GM23338 (cell line): ENCODE results near the gene LONP1. TPM values are rescaled to one million over a fixed set of nuclear protein-coding genes. Genes with fewer than 3 reads are reported as not detected.

Source experiments
- ATAC-seq: fragments of 200-7000 bp; cut with Tn5 transposase; 3 replicates; pipeline ENCODE4 v1.9.1; 2020
- DNase-seq: peaks from one replicate; pipeline ENCODE4 v3.0.0-alpha.2; 2015; ENCODE audit warnings: low spot score
- H2AFZ ChIP-seq: fragments of 200-600 bp; sonication (generic); 2 replicates; pipeline ENCODE4 v1.8.0; 2016; ENCODE audit warnings: antibody characterized with exemption, mild to moderate bottlenecking, moderate library complexity
- H3F3A ChIP-seq: fragments of 200-600 bp; sonication (generic); replicated peaks from 2 replicates; pipeline ENCODE4 v1.8.0; 2017; ENCODE audit warnings: antibody characterized with exemption, mixed run types, low read depth
- H3K27ac ChIP-seq: fragments of 200-600 bp; sonication (generic); 2 replicates; pipeline ENCODE4 v1.6.1; 2016; ENCODE audit warnings: low read depth
- H3K27me3 ChIP-seq: fragments of 200-600 bp; sonication (generic); 2 replicates; pipeline ENCODE4 v1.8.0; 2016; ENCODE audit warnings: mild to moderate bottlenecking, mixed run types, moderate library complexity; ENCODE audit not compliant: insufficient read depth
- H3K36me3 ChIP-seq: fragments of 200-600 bp; sonication (generic); 2 replicates; pipeline ENCODE4 v1.8.0; 2016; ENCODE audit warnings: mild to moderate bottlenecking; ENCODE audit not compliant: insufficient read depth
- H3K4me1 ChIP-seq: fragments of 200-600 bp; sonication (generic); 2 replicates; pipeline ENCODE4 v1.8.0; 2016; ENCODE audit warnings: mild to moderate bottlenecking, moderate library complexity; ENCODE audit not compliant: insufficient read depth
- H3K4me2 ChIP-seq: fragments of 200-600 bp; sonication (generic); 2 replicates; pipeline ENCODE4 v1.7.1; 2017; ENCODE audit warnings: mixed run types
- H3K4me3 ChIP-seq: fragments of 200-600 bp; sonication (generic); 2 replicates; pipeline ENCODE4 v1.6.1; 2016; ENCODE audit warnings: mixed run types
- H3K79me2 ChIP-seq: fragments of 200-600 bp; sonication (generic); replicated peaks from 2 replicates; pipeline ENCODE4 v1.8.0; 2017; ENCODE audit warnings: mild to moderate bottlenecking; ENCODE audit not compliant: insufficient read depth
- H3K9me2 ChIP-seq: fragments of 200-600 bp; sonication (generic); 2 replicates; pipeline ENCODE4 v1.8.0; 2017; ENCODE audit not compliant: insufficient read depth
- H4K20me1 ChIP-seq: fragments of 200-600 bp; sonication (generic); replicated peaks from 2 replicates; pipeline ENCODE4 v1.8.0; 2017; ENCODE audit warnings: mild to moderate bottlenecking; ENCODE audit not compliant: insufficient read depth
- H3K27ac Mint-ChIP-seq: 2 replicates; pipeline ENCODE4 v1.8.0; 2020; ENCODE audit warnings: inconsistent platforms, mild to moderate bottlenecking, moderate library complexity, mixed read lengths
- H3K27me3 Mint-ChIP-seq: 3 replicates; pipeline ENCODE4 v1.8.0; 2022; ENCODE audit warnings: low read depth, mild to moderate bottlenecking, moderate library complexity, mixed read lengths, inconsistent platforms; ENCODE audit not compliant: insufficient read depth, poor library complexity
- H3K36me3 Mint-ChIP-seq: 3 replicates; pipeline ENCODE4 v1.8.0; 2021; ENCODE audit warnings: low read depth, mild to moderate bottlenecking, inconsistent platforms, moderate library complexity, mixed read lengths
- H3K4me1 Mint-ChIP-seq: 3 replicates; pipeline ENCODE4 v1.8.0; 2020; ENCODE audit warnings: mild to moderate bottlenecking, inconsistent platforms, mixed read lengths
- H3K4me3 Mint-ChIP-seq: 3 replicates; pipeline ENCODE4 v1.8.0; 2021; ENCODE audit warnings: moderate library complexity, mild to moderate bottlenecking, inconsistent platforms, mixed read lengths
- H3K9me3 Mint-ChIP-seq: 3 replicates; pipeline ENCODE4 v1.8.0; 2020; ENCODE audit warnings: moderate library complexity, mild to moderate bottlenecking, inconsistent platforms, mixed read lengths
- CREB1 ChIP-seq: fragments of 250-450 bp; sonication (Bioruptor Pico); IDR thresholded peaks from 2 replicates; pipeline ENCODE4 v1.5.0; 2020; ENCODE audit warnings: low read depth, mild to moderate bottlenecking, moderate library complexity
- EZH2 ChIP-seq: fragments of 200-600 bp; sonication (generic); IDR thresholded peaks from one replicate; pipeline ENCODE4 v1.8.0; 2017; ENCODE audit warnings: antibody characterized with exemption, mild to moderate bottlenecking, low read depth; ENCODE audit not compliant: unreplicated experiment
- REST ChIP-seq: IDR thresholded peaks from one replicate; pipeline ENCODE4 v1.6.1; 2018; ENCODE audit warnings: antibody characterized with exemption; ENCODE audit not compliant: unreplicated experiment
- ZNF462 ChIP-seq: fragments of 250-450 bp; sonication (Bioruptor Pico); IDR thresholded peaks from 2 replicates; pipeline ENCODE4 v1.5.0; 2020; ENCODE audit warnings: mild to moderate bottlenecking, moderate library complexity
- polyA plus RNA-seq: library from polyadenylated mRNA; unstranded; fragments of >200 nt; fragmentation: Nextera tagmentation; extraction: Ambion mirVana; gene quantifications from 2 replicates; pipeline ENCODE4 v1.2.1, GENCODE V29; 2016
- total RNA-seq: library from RNA; depleted of rRNA; stranded (reverse); fragments of >200 nt; shearing (Covaris generic); gene quantifications from 2 replicates; pipeline ENCODE4 v1.2.3, GENCODE V29; 2014

Gene LONP1
- total and polyA plus RNA-seq, 2 experiments from 2014 or later = 68.6 to 137 TPM

- 0 out of 2 replicates have a peak, but pooled peaks cover 4% of the 10 kb centered on the region for H3F3A ChIP-seq
- peaks cover 17% of the 10 kb centered on the region for H3K4me1 Mint-ChIP-seq
- H3K36me3 ChIP-seq = no peaks in the 10 kb centered on the region
- H2AFZ ChIP-seq = peak overlapping the region; percentile 99
- ATAC-seq (peak; percentile 1; the same call in 2 of the 3 replicates), DNase-seq (no peak)
- no peaks in the 10 kb centered on the region for H3K9me3 Mint-ChIP-seq
- H3K4me2 ChIP-seq = peak overlapping the region; percentile 95
- H3K79me2 ChIP-seq = no peaks in the 10 kb centered on the region
- peaks cover 31% of the 10 kb centered on the region for H3K27me3 Mint-ChIP-seq
- H3K36me3 Mint-ChIP-seq = no peaks in the 10 kb centered on the region; the same call in 1 of the 3 replicates
- no peaks in the 10 kb centered on the region for H3K27me3 ChIP-seq
- no peaks in the 10 kb centered on the region; the same call in none of the 2 replicates for H4K20me1 ChIP-seq
- peaks cover 7% of the 10 kb centered on the region for H3K9me2 ChIP-seq
- peak overlapping the region; percentile 89 for H3K4me3 ChIP-seq
- no peaks in the 10 kb centered on the region; the same call in 1 of the 2 replicates for H3K4me1 ChIP-seq
- no peak overlapping the region for H3K27ac ChIP-seq
- peak overlapping the region; percentile 92 for H3K27ac Mint-ChIP-seq
- peak overlapping the region; percentile 98 for H3K4me3 Mint-ChIP-seq
- TF ChIP-seq REST (no peak), EZH2 (no peak), ZNF462 (CRISPR knock-in tag) (no peak), CREB1 (CRISPR knock-in tag) (no peak)
Observed at GRCh38 chr19:5679289-5680083, 40.5 kb downstream of the LONP1 start.
